Stimulated activated naive CD4-positive, alpha-beta T cell (primary cell): ENCODE measurements around the gene NTM.
"Not testable (repeated sequence)": the region's sequence is repeated elsewhere in the genome, so short reads cannot be mapped to it uniquely, and the experiment has no call there.

Experiments used
- DNase-seq, 6 experiments: peaks; one replicate each; lab custom pipeline; 2025; lab: John Stamatoyannopoulos, UW

The NTM gene

DNA sequence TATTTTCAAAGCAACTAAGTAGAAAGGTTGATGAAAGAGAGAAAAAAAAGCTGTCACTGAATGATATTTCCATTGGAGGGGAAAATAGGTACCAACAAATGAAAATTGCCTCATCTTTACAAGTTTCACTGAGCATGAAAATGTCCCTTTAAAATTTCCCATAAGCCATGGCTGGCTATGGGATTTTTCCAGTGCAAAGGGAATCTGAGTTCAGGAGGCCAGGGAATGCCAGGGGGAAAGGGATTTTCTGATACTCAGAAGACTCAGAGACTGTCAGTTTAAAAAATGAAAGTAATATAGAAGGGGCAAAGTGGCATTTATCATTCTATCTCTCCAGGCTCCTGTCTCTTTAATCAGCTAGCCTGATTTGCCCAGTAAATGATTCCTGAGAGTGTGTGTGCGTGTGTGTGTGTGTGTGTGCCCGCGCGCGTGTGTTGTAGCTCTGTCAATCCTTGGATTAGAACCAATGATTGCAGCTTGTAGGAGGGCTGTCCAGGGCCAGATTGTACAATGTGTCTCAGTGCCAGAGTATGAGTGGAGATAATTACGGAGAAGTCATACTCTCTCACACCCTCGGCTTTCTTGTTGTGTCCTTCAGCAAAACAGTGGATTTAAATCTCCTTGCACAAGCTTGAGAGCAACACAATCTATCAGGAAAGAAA lies at the start of gene NTM:
TSS of gene NTM (plus strand) at position 526 of the 662 bp plus-strand sequence.
- no peak for DNase-seq

DNA sequence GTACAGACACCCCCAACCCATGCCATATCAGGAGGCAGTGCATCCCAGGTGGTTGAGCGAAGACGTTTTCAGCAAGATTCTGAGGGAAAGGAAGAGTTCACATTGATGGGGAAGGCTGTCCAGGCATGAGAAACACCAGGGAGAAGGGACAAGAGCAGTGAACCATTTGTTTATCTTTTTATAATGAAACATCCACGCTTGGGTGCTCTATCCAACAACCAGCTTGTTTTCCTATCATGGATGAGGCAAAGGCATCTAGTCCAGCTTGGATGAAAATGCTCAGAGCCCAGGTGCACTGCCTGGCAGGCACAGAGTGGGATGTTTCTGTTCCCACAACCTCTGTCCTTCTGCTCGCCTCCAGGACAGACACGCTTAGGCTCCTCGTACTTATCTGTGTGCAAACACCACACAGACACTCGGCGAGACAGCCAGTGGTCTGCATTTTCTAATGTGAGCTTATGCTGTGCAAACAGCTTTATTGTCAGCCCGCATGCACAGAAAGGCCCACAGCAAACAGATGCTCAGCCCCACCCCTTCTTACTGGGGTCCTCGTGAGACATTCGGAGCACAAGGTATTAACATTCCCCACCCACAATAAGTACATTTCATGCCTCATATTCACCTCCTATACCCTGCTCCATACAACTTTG lies 45.4 kb upstream of the NTM start:
- DNase-seq = no peak

DNA sequence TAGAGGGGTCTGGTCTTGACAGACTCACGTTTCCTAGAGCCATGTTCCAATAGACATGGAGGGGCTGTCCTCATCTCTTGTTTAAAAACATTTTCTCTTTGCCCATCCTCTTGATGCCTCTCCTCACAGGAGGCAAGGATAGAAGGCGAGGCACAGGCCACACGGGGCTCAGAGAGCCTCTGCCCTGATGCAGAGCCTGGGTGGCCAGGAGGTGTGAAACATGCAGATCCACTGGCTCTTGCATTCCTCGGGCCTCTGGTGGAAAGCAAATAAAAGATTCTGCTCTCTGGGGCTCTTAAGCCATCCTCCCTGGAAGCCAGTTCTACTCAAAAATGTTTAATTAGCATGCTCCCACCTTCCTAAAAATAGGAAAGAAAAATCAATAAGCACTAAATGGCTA lies 43.6 kb upstream of the NTM start:
- no peak for DNase-seq

DNA sequence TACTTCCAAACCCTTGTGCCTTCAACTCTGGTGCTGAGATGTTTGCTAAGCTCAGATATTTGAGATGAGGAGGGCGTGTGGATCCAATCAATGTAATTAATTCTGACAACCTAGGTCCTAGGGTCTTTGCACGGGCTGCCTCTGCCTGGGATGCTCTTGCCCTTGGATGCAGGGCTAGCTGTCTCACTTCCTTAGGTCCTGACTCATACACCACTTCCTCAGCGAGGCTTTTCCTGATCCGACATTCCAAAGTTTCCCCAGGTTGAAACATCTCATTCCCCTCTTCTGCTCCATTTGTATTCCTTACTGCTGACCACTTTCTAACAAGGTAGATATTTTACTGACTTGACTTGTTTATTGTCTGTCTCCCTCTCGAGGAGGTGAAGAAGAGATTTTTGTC lies 43.0 kb upstream of the NTM start:
- no peak for DNase-seq

DNA sequence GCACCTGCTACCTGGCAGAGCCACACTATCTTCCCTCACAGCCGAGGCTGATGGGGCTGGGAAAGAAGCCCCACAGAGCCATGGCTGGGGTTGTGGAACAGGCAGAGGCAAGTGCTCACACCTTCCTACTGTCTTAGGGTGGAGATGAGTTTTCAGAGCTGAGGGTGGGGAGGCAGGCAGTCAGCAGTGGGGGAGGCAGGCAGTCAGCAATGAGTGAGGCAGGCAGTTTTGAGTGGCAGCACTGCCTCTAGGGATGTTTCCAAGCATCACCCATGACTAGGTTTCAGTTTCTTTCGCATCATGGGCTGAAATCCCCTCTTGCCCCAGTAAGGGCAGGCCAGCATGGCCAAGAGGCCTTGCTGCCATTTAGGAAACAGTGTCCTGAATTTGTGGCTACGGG lies 41.6 kb upstream of the NTM start:
- DNase-seq = no peak

DNA sequence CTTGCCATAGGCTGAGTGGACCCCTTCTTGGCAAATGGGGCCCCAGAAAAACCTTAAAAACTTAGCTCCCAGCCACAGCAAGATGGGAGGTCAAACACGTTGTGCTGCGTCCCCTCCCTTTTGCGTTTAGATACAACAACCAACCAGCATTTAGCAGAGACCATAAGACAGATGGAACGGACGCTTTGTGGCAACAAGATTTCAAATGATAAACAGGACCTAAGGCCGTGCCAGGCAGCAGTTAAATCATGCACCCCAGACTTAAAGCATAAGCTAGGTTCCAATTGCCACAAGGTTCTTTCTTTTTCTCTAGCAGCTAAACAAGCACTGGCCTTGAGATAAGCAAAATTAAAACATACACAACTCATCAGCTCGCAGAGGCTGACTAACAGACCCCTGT lies 39.4 kb upstream of the NTM start:
- DNase-seq = no peak

DNA sequence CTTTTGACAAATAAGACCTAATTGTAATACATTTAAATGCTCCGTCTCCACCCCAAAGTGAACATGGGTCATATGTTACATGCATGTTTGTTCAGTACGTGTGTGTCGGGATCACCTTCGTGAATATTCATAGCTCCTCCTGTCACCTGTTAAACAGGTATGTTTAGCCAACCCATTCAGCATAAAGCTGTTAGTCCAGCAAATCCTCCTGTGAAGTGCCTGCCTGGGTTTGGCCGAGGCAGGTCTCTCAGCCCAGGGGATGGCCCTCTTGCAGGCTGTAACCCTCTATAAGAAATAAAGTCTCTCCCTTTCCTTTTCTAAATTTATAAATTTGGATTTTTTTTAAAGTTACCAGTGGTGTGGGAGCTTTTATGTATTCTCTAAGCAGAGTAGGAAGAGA lies 38.9 kb upstream of the NTM start:
- DNase-seq = no peak

DNA sequence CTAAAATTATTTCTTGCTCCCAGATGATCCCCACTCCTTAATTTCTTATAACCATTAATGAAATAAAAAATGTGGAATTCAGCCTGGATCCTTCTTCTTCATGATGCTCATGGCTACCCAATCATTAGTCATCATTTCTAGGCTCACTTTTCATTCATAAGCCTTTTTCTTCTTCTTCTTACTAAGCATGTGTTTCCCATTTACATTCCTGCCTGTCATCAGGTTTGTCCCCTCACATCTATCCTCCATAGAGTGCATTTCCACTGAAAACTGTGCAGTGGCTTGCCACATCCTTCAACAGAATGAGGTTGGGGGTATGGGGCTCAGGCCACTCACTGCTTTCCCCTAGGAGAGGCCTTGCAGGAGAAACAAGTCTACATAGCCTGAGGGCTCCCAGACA lies 35.8 kb upstream of the NTM start:
- no peak for DNase-seq

DNA sequence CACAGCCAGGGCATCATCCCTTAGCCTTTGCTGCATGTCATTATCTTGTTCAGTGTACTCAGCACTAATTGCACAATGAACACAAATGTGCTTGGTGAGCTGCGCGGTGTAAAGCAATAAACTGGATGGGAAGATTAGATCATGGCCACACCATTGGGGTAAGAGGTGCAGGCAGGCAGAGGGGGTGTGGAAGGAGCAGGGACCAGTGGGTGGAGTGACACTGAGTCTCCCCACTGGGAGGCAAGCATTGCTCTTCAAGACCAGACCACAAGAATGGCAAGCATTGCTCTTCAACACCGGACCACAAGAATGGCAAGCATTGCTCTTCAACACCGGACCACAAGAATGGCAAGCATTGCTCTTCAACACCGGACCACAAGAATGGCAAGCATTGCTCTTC lies 28.5 kb upstream of the NTM start:
- DNase-seq = not testable (repeated sequence)

DNA sequence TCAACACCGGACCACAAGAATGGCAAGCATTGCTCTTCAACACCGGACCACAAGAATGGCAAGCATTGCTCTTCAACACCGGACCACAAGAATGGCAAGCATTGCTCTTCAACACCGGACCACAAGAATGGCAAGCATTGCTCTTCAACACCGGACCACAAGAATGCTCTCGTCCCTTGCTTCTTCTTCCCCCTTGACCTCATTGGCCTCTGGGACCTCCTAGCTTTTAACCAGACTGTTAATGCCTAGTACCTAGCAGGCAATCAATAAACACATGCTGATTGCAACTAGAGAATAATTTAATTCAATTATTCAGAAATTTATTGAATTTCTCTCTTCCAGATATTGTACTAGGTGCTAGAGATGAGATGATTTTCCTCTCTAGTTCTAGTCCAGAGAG lies 28.0 kb upstream of the NTM start:
- not testable (repeated sequence) for DNase-seq

DNA sequence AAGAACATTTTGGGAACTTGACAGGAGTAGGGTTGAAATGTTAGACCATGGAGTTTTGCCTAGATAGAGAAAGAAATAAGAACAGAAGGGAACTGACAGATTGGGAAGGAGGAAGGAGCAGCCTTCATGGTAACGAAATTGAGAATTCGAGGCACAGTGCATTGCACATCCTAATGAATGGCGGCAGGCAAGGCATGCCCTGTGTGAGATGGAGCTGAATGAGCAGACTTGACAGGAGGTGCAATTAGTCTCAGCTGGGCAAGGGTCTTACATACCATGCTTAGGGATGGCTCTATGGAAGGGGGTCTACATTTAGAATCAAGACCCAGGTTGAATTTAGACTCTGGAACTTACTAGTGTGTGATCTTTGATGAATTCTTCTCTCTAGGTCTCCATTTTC lies 25.0 kb upstream of the NTM start:
- DNase-seq = no peak

DNA sequence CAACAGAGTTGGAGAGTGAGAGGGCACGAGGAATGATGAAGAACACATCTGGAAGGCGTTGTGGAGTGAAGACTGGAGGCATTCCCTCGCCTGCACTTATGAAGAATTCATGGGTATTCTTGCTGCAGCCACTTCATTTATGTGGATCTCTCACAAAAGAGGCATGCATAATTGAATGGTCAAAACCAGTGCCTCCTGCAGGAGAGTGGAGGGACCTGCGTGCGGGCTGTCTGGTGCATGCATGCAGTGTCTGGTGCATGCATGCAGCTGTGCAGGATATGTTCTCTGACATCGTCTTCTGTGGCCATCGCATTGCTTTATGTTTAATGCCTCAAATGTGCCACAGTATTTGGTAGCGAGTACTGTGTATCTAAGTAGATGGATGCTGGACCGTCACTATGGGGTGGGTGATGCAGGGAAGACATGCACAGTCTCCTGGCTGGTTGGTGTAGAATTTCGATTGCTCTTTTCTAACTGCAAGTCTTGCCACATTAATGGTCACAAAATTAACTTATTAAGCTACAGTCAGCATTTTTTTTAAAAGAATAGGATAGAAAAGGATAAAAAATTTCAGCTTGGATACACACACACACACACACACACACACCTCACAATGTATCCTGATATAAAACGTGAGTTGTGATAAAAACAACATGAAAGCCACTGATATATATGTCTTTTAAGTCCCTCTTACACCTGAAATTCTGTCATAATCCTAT lies 20.9 kb upstream of the NTM start:
- no peak for DNase-seq

DNA sequence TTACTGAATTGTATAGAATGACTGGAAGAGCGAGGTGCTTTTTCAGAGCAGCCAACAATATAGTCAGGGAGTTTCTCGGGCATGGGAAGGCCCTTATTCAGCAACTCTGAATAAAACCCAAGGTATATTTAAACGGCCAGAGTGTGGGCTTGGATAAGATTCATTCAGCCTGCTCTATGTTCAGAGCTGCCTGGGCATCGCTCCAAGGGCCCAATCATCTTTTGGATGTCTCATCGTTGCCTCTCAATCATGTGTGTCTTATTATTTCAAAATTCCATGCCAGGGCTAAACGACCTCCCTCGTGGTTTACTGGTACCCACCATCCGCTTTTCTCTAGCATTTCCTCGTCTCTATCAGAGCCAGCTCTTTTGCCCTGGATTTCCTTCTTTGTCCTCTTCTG lies 19.5 kb upstream of the NTM start:
- DNase-seq = no peak

DNA sequence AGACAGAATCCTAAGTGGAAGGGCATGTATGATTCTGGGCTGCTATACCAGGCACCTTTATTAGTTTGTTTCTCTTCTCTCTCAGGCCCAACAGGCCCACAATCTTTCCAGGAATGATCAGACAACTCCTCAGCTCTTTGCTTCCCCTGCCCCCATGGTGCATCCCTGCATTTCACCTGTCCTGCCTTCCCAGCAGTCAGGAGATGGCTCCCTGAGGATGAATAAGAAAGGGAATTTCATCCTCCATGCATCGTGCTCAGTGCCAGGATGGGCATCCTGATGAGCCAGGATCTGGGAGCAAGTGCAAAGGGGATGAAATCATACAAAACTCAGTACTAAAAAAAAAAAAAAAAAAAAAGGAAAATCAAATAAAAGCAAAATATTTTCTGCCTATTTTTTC lies 18.6 kb upstream of the NTM start:
- no peak for DNase-seq

DNA sequence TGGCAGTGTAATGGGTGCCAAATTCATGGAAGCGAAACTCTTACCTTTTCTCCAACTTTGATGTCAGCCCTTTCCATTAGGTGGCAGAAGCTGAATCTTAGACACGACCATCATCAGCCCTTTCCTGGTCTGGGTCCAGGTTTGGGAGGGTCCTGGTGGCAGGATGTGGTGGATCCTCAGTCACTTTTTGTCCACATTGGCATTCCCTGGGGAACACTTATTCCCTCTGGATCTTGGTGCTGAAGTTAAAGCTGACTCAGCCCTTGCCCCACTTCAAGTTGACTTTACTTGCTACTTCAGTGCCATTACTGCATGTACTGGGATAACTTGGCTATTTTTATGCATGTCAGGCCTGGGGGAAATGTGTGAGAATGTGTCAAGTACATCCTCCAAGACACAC lies 16.6 kb upstream of the NTM start:
- no peak for DNase-seq

DNA sequence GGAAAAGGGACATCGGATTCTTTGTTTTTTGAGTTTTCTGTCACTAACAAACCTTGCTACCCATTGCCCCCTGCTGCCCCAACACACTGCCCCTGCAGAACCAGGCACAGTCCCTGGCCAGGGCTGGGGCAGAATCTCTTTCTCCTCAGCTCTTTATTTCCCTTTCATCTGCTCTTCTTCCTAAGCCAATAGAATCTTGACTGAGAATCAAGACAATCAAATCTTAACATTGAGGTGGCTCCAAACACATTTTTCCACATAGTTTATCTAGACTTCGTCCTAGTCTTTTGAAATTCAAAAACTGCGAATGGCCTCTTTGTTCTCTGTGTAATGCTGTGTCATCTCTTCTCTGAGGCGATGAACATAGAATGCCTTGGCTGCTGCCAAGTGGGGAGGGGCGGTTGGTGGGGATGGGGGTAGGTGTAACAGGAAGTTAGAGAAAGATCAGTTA lies 16.1 kb upstream of the NTM start:
- no peak for DNase-seq

DNA sequence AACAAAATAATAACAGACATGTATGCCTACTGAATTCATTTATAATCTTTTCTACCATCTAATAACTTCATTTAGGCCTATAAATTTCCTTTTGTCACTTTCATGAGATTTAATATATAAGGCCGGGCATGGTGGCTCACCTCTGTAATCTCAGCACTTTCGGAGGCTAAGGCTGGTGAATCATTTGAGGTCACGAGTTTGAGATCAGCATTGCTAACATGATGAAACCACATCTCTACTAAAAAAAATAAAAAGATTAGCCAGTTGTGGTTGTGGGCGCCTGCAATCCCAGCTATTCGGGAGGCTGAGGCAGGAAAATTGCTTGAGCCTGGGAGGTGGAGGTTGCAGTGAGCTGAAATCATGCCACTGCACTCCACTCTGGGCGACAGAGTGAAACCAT lies 14.2 kb upstream of the NTM start:
- DNase-seq = no peak

DNA sequence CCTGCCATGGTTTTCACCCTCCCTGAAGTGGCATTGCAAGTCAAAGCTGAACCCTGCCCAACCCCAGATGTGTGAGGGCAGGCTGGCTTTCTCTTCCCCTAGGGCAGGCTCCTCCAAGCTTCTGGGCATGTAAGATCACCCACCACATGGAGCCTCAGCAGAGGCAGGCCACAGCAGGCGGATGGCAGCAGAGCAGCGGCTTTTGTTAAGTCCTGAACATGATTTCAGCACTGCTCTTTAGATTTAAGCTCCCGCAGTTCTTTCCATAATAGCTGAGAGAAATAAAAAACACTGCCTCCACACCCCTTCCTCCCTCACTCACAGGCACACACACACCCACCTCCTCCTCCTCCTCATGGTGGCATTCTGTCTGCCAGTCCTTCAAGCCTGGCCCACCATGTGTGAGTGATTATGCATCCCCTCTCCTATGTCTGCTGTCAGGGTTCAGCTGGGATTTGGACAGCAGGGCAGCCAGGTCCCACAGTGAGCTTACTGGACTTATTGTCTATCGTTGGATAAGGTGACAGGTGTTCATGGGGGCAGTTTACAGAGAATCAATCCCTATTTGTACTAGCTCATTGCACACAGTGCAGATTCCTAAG lies 5.0 kb upstream of the NTM start:
- DNase-seq = no peak

DNA sequence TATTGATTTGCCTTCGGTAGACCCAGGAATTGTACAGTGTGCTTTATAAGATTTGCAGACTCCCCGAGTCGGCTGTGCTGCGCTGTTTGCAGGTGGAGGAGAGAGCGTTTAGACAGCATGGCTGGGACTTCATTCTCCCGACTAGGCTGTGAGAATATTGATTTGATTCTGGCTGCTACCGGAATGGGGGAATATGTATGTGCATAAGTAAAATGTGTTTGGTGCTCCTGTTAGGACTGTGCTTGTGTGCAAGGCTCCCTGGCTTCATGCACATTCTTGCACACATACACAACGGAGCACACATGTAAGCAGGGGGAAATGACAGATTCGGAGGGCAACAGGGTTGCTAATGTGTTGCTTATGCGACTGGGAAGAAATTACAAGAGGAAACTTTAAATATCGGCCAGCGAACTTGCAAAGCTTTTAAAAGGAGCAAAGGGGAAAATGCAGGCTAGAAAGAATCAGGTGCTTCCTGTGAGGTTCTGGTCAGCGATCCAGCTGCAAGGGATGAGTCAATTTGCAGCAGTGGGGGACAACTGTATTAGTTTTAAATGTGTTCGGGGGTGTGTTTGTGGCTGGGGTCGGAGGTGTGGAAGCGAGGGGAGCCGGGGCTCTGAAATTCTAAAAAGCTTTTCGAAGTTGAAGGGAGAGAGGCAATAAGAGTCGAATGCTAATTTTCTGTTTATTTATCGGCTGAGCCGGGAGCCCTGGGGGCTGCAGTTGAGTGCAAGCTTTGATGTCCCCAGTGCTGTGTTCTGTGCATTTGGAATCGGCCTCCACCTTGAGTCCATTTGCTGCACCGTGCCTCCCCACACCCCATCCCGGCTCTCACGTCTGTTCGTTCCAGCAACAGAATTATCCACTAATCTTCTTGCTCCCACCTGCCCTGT lies 731 bp downstream of the NTM start:
- no peak for DNase-seq

DNA sequence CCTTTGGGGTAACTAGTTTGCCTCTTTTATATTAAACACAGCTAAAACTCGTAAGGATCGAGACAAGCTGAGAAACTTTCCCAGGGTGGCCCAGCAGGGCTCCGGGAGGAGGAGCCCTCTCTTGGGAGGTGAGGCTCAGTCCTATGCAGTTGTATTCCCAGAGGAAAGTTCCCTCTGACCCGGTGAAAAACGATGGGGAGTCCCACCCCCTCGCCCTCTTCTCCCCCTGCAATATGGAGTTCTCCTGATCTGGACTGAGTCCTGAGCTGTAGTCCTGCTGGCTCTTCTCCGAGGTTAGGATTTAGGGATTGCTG lies 1.3 kb downstream of the NTM start:
- DNase-seq = no peak

DNA sequence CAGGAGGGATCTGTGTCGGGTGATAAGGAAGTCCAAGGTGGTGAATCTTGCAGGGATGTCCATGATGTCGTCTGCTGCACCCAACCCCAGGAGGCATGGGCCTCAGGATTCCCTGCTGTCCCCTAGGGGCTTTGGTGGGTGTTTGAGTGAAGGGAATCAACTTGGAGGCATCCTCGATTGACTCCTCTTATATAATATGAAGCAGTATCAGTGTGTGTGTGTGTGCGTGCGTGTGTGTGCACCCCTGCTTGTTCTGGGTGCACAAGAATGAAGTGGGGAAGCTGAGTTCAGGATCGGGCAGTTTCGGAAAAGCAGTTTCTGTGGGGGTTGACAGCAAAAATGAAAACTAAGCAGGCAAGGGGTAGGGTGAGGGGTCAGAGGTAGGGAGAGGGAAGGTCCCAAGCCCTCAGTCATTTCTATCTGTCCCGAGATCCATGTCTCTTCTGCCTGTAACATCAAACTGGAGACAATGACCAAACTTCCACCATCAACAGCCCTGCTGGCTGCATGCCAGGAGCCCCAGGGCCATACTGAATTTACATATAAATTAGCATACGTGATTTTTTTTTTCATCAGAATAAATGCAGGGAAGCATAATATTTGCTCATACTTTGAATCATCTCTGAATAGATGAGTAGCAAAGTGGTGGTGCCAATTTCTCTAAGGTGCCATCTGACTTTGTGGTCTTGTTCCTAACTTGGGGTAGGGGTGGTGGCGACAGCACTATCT lies 2.0 kb downstream of the NTM start:
- no peak for DNase-seq
